ENCODE data around the gene KYNU.
A peak's percentile ranks its signal among the peaks of the same experiment; 100 is the strongest.
"Not testable (repeated sequence)": the region's sequence is repeated elsewhere in the genome, so short reads cannot be mapped to it uniquely, and the experiment has no call there.

KYNU gene

DNA sequence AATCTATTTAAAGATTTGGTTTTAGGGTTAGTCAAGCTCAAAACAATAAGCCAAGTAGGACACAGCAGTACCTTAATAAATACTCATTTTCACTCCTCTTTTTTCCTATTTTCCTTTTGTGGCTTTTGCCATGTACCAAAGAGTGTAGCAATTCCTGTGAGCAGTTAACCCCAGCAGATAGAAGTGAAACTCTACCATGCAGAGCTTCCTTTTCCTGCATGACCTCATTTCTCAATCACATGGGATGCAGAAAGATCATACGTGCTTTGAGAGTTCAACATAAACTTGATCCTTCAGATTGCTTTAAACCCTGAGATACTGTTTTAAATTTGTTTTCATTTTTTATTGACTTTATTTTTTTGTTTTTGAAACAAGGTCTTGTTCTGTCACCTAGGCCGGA, 152.7 kb downstream of the KYNU start:
- DNase-seq: no peak

- DNase-seq: peak; percentile 87
Observed at GRCh38 chr2:143034292-143035074, 157.0 kb downstream of the KYNU start.

GRCh38 chr2:143051465-143051864, 174.0 kb downstream of the KYNU start:
- no peak for DNase-seq

GRCh38 chr2:143053437-143053836, 176.0 kb downstream of the KYNU start:
- DNase-seq: not testable (repeated sequence)

DNA sequence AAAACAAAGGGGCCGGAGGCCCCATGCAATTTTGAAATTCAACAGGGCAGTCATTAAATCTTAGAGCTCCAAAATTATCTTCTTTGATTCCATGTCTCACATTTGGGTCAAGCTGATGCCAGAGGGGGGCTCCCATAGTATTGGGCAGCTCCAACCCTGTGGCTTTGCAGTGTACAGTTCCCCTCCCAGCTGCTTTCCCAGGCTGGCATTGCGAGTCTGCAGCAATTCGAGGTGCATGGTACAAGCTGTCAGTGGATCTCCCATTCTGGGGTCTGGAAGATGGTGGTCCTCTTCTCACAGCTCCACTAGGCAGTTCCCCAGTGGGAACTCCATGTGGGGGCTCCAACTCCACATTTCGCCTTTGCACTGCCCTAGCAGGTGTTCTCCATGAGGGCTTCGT, 179.1 kb downstream of the KYNU start:
- no peak for DNase-seq

- DNase-seq: no peak
Observed at GRCh38 chr2:143058851-143059250, 181.4 kb downstream of the KYNU start.

DNA sequence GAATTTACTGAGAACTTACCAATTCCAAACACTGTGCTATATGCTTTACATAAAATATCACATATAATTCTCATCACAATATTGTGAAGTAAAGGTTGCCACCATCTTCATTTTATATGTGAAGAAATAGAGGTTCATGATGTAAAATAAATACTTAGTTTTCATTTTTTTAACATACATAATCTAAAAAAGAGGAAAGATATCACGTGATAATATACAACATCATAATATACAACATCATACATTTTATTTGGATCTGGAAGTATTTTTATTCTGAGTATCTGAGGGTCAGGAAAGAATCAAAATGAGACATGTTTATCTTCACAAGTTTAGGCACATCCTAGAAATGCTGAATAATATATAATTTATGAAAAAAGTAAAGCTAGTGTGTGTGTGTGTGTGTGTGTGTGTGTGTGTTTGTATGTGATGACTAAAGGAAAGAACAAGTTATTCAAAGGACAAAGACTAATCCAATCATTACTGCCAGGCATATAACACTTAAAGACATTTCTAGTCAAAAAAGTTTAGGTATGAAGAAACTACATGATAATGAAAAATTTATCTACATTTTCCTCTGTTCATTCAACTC, 186.2 kb downstream of the KYNU start:
- DNase-seq: no peak

- no peak for DNase-seq
Observed at GRCh38 chr2:143068094-143068493, 190.6 kb downstream of the KYNU start.

GRCh38 chr2:143068509-143068908, 191.0 kb downstream of the KYNU start:
- DNase-seq: no peak

DNA sequence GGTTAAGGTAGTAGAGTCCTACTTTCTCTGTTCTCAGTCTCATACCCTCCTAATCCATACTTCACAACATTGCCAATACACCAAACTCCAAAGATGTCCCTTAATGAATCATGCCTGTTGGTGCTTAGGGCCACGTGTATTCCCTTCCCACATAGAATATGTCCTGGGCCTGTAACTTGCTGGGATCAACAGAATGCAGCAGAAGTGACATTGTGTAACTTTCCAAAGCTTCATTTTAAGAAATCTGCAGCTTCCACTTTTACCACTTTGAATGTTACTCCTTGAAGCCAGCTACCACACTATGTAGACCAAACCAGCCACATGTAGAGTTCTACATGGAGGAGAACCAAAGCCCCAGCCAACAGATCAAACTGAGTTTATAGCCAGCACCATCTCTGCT, 193.2 kb downstream of the KYNU start:
- no peak for DNase-seq

GRCh38 chr2:143071185-143071876, 193.9 kb downstream of the KYNU start:
- DNase-seq: no peak

- DNase-seq: not testable (repeated sequence)
Observed at GRCh38 chr2:143074913-143075312, 197.4 kb downstream of the KYNU start.

DNA sequence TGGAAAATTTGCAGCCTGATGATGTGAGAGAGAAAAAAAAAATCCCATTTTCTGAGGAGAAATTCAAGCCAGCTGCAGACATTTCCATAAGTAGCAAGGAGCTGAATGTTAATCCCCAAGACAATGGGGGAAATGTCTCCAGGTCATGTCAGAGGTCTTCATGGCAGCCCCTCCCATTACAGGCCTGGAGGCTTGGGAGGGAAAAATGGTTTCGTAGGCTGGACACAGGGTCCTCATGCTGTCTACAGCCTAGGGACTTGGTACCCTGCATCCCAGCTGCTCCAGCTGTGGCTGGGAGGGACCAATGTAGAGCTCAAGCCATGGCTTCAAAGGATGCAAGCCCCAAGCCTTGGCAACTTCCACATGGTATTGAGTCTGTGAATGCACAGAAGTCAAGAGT, 198.2 kb downstream of the KYNU start:
- DNase-seq: no peak

DNA sequence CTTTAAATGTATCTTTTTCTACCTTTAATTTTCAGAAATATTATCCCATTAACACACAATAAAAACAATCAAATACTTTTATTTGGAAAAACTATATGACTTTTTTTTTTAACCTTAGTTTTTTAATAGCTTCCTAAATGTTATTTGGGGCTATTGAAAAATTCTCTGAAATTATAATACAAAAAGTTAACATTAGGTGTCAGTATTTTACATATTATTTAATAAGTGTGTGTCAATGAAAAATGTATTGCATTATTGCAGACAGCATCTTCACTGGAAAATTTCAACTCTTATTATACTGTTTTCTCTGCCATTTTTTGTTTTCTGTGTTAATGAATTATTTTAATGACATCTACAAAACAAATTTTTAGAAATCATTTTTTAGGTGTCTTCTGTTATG, 200.6 kb downstream of the KYNU start:
- no peak for DNase-seq

DNA sequence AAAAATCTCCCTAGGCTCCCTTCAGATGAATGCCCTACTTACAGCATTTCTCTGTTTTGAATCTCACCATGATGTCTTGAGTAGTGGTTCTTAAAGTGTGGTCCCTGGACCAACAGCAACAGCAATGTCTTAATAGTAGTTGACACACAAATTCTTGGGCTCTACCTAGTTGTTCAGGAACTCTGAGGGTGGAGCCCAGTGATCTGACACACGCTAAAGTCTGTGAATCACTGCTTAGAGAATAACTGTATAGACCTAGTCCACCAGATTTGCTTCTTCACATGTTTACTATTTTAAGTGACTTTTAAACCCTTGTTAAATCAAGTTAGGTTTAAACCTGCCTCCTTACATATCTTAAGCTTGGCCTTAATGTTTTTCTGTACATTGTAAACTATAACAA, 204.2 kb downstream of the KYNU start:
- no peak for DNase-seq

DNA sequence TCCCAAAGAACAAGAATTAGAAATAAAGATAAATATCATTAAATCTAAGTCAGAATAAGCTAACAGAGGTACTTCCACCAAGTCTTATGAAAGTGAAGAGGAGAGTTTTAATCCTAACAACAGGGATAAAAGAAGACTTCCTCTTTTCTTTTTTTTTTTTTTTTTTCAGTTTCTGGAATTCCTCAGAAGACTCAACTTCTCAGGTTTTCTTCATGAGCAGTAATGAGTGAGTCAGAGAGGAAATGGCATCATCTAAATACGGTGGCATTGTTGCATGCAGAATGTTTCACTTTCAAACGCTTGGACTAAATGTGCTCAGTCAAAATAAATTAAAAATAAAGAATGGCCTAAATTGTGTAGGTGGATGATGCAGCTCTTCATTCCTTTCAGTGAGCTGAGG, 206.2 kb downstream of the KYNU start:
- peak; percentile 53 for DNase-seq

- DNase-seq: no peak
Observed at GRCh38 chr2:143084462-143084861, 207.0 kb downstream of the KYNU start.

DNA sequence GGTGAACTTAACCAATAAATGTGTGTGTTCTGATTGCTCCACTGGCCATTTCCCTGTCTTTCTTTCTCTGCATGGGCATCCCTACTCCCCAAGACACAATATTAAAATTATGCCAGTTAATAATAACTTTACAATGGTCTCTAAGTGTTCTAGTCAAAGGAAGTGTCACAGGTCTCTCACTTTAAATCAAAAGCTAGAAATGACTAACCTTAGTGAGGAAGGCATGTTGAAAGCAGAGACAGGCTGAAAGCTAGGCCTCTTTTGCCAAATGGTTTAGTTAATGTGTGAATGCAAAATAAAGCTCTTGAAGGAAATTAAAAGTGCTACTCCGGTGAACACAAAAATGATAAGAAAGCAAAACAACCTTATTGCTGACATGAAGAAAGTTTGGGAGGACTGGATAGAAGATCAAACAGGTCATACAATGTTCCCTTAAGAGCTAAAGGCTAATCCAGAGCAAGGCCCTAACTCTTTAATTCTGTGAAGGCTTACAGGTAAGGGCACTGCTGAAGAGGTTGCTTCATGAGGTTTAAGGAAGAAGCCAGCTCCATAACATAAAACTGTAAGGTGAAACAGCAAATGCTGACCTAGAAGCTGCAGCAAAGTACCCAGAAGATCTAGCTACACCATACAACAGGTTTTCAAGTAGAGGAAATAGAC, 207.8 kb downstream of the KYNU start:
- DNase-seq: no peak

GRCh38 chr2:143087033-143087432, 209.6 kb downstream of the KYNU start:
- DNase-seq: no peak

DNA sequence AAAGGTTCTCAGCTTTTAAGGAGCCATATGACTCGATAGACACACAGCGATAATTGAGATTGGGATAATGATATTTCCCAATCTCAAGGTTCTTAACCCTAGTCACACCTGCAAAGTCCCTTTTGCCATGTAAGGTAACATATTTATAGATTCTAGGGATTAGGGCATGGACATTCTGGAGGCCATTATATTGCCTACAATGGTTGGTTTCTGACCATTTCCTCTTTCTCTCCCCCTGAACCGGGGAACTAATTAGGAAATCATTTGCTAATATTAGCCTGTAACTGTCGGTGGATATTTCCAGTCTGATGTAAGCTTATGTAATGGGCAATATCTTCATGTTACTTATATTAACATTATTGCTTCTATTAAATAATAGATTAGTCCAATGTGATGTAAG, 210.9 kb downstream of the KYNU start:
- no peak for DNase-seq

DNA sequence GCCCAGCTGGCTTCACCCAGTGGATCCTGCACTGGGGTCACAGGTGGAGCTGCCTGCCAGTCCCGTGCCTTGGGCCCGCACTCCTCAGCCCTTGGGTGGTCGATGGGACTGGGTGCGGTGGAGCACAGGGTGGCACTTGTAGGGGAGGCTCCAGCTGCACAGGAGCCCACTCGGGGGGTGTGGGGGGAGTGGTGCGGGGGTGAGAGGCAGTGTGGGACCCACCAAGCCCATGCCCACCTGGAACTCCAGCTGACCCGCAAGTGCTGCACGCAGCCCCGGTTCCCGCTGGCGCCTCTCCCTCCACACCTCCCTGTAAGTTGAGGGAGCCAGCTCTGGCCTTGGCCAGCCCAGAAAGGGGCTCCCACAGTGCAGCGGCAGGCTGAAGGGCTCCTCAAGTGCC, 212.1 kb downstream of the KYNU start:
- DNase-seq: not testable (repeated sequence)

Data from CD4-positive, alpha-beta T cell treated with Interleukin-4 for 4 hours (primary cell).